Stimulated activated CD4-positive, alpha-beta T cell treated with anti-CD3 and anti-CD28 coated beads, Interleukin-12 subunit alpha, Interleukin-12 subunit beta, amount 100 ng/mL, for 24 hours (primary cell): ENCODE data around the gene CEACAM18.
"Not testable (repeated sequence)": the region's sequence is repeated elsewhere in the genome, so short reads cannot be mapped to it uniquely, and the experiment has no call there.

Experiments used
- DNase-seq, 2 experiments: peaks; one replicate each; pipeline ENCODE4 v3.0.0-alpha.2; 2020; ENCODE audit warnings: low read depth in 2 of 2

CEACAM18 gene

DNA sequence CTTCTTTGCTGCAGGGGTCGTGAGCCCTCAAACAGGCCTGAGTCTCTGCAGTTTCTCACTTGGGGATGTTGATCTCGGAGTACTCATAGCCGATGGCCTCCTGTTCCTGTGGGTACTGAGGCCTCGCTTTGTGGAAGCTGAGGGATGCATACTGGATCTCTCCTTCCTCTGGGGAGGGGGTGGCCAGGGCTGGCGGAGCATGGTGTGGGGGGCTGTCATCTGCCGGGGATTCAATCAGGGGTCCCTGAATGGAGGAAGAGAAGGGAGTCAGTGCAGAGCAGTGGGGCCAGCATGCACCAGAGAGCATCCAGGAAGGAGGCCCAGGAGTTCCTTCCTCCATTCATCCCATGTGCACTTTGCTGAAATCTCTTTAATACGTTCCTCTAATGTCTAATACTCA lies 13.2 kb downstream of the CEACAM18 start:
- DNase-seq = no peak

DNA sequence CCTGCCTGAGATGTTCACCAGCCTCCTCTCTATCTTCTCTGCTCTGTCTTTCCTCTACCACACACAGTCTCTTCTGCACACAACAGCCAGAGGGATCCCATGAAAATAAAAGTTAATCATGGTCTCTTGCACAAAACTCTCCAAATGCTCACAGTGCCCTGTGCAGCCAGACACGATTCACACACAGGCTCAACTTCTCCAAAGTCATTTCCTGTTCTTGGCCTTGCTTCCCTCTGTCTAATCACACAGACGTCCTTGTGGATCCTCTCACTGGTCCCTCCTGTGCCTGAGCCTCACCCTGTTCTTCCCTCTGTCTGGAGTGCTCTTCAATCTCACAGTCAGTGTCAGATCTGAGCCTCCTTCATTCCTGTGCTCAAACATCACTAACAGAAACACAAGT lies 15.4 kb downstream of the CEACAM18 start:
- DNase-seq = no peak

DNA sequence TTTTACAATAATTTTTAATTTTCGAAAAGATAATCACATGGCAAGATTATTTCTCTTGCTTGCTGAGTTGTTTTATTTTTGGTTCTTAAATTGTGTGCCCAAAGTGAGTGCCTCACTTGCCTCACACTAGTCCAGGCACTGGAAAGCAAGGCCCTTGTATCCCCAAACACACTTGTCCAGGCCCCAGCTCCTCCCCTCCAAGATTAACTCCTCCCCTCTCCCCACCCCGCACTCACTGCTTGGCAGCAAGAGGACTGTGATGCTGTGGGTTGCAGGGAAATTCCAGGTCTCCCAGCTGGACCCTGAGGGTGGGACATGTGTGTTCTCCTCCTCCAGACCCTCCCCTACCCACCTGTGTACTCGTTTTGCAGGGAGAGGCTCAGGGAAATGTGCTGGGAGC lies 19.3 kb downstream of the CEACAM18 start:
- no peak for DNase-seq

DNA sequence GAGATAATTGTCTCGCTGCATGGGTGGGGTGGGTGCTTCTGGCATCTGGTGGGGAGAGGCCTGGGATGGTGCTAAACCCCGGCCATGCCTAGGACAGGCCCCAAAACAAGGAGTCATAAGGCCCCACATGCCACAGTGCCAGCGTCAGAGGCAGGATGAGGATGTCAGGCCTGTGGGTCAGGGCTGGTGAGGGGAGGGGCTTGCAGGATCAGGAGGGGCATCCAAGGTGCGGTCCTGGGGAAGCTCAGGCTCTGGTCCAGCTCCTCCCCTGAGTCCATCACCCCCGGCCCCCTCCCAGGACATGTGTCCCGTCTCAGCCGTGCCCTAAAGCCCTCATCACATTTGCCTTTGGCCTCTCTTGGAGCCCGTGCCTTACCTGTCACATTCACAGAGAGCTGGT lies 22.6 kb downstream of the CEACAM18 start:
- not testable (repeated sequence) for DNase-seq

DNA sequence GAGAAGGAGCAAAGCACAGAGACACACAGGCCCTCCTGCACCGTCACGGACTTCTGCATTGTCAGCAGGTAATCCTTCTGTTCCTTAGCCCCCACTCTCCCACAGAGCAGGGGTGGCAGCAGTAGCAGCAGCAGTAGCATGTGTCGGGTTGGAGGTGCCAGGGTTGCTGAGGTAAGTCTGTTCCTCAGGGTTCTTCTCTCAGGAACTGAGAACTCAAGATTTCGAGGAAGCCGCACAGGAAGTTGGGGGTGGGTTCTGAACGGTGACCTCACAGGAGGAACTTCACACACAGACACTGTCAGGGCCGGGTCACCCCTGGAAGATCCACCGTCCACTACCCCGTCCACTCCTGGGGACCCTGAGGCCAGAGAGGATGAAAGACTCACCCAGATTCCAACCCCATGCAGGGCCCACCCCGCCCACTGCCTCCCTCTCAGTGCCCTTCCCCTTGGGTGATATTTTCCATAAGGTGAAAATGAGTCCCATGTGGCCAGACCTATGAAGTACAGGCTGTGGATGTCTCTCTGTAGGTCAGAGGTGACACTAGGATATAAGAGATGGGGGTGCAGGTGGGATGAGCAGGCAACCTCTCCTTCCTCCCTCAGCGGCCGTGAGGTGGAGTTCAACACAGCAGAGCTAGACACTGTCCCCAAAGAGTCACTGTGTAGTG lies 23.4 kb downstream of the CEACAM18 start, which contains the start of gene SIGLEC12:
TSS of gene SIGLEC12 (minus strand) at position 207 of the 670 bp plus-strand sequence. CDS start at position 140, 67 bp downstream.
- no peak for DNase-seq

DNA sequence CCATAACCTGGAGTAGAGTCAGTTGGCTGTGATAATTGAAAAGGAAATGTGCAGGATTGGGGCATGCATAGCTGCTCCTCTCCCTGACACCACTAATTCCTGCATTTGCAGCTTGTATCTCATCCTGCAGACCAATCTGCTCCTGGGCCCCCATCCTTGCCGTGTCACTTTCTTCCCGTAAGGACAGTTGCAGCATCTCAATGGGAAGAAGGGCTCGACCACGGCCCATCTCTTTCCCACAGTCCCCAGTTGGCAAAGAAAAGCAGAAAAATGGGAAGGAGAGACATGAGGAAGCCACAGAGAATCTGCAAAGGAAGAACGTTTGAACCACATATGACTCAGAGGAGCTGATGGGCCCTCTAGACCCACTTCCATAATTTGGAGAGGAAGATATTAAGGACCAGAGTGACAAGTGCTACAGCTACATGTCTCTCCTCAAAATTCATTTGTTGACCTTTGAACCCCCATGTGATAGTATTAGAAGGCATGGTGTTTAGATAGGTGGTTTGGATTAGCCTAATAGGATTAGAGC lies 25.0 kb downstream of the CEACAM18 start:
- no peak for DNase-seq

DNA sequence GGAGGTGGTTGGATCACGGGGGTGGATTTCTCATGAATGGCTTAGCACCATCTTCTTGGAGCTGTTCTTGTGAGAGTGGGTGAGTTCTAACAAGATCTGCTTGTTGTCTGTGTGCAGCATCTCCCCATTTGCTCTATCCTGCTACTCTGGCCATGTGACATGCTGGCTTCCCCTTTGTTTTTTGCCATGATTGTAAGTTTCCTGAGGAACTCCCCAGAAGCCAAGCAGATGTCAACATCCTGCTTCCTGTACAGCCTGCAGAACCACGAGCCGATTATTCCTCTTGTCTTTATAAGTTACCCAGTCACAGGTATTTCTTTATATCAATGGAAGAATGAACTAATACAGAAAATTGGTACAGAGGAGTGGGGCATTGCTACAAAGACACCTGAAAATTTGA lies 25.6 kb downstream of the CEACAM18 start:
- no peak for DNase-seq

DNA sequence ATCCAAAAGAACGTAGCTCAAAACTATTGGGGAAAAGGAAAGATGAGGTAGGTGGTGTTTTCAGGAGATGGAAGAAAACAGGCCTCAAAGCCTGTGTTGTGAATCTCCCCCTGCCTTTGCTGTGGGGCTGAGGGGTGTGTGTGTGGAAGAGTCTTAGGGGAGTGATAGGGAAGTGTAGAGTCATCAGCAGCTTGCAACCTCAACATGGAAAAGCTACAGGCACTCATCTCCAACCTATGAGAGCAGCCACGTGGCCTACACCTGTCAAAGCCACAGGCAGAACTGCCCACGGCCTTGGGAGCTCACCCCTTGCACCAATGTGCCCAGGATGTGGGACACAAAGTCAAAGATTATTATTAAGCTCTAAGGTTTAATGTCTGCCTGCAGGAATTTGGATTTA lies 27.6 kb downstream of the CEACAM18 start:
- no peak for DNase-seq

DNA sequence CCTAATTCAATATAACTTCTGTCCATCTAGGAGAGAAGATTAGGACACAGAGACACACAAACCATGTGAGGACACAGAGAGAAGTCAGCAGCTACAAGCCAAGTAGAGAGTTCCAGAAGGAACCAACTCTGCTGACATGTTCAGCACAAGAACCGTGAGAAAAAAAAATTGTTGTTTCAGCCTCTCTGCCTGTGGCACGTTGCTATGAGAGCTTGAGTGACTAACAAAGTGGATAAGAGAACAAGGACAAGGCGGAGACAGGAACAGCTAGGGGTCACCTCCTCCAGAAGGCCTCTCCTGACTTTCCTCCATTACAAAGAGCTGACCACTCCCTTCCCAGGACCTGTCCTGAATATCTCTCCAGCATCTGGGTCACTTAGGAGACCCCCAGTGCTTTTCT lies 28.9 kb downstream of the CEACAM18 start:
- no peak for DNase-seq

DNA sequence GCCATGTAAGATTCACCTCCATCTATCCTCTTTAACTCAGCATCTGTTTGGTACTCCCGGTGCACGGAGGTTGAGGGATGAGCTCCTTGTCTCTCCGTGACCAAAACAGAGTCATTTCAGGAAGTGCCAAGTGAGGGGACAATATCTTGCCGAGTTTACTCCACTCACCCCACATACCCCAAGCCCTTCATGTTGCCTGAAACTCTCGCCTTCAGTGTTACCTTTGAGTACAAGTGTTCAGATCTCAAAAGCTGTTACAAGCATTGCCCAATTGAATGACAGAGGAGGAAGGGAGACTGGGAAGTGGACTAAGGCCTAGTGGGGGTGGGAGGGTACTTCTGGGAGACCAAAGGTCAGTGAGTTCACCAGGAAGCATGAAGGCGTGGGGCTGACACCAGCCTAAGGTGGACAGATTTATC lies 29.3 kb downstream of the CEACAM18 start:
- DNase-seq = no peak

DNA sequence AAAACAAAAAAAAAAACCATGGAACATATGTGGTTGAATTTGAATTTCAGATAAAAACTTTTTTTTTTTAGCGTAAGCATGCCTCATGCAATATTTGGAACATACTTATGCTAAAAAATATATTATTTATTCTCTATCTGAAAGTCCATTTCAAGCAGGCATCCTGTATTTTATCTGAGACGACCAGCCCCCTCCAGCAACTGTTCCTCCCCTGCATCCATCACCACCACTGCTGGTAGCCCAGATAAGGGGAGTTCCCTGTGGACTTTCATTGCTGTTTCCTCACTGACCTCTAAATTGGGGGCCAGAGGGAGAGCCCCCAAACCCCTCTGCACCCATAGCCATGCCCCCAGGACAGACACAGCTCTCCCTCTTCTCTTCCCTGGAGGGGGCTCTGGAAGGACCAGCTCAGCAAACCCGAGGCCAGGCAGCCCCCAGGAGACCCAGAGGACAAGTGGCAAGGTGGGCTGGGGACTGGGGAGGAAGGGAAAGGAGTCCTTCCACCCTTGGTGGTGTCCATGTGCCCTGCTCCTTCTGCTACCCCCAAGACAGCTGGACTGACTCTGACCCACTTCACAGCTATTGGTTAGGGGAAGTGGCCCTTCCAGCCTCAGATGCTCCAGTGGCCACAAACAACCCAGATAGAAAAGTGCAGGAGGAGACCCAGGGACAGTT lies 29.9 kb downstream of the CEACAM18 start:
- DNase-seq = no peak

DNA sequence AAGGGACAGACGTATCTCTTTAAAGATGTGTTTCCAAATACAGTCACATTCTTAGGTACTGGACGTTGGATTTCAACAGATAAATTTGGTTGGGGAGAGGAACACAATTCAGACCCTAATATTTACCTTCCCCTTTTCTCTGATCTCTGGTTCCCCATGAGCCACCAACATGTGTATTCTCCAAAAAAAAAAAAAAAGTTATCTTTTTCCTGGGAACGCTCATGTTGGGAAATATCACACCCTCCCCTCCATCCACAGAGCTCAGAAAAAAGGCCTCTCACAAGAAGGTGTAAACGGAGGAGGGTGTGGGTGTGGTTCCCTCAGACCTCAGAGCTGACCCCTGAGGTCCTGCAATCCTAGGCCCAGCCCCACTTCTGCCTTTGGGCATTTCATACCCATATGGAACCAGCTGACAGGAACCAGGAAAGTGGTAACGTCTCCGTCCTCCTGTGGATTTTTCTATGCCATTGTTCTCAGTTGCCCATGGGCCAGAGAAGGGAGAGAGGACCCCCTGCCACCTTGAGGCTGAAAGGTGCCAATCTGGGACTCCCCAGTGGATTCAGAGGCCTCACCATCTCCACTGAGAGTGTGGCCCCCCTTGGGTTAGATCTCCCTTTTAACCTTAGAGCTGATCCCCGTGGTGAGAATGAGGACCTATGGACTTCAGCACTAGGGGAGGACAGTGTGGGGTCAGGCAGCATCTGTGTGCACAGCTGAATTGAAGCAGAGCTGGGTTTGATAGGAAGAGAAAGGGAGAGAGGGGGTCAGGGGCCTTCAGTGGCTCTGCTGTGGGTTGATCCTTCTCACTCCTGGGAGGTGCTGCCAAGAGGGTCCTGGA lies 31.7 kb downstream of the CEACAM18 start:
- no peak for DNase-seq

DNA sequence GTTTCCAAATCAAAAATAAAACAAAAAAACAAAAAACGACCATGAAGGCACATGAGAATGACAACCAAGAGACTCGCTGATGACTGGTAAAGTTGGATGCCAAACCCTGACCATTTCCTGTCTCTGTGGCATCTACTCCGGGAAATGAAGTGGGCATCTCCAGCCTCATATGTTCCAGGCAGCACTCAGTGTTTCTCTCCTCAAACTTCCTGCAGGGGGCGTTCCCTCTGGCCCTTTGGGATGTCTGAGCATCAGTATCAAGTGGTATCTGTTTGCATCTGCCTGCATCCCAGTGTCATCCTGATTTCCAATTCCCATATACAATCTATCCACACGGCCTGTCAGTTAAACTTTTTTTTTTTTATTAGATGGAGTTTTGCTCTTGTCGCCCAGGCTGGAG lies 33.0 kb downstream of the CEACAM18 start:
- no peak for DNase-seq

DNA sequence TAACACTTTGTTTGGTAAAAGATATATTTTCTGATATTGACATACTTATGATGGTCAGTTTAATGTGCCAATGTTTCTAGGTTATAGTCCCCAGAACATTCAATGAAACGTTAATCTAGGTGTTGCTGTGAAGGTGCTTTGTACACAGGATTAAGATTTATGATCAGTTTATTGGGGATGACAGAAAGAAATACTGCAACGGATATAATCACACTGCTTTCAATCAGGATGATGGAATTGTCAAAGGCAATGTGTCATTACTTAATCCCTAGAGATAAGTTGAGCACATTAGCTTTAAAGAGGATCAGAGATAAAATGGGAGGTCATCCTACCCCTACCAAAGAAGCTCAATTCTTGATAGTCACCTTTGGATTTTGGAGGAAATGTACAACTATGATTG lies 35.6 kb downstream of the CEACAM18 start:
- no peak for DNase-seq

DNA sequence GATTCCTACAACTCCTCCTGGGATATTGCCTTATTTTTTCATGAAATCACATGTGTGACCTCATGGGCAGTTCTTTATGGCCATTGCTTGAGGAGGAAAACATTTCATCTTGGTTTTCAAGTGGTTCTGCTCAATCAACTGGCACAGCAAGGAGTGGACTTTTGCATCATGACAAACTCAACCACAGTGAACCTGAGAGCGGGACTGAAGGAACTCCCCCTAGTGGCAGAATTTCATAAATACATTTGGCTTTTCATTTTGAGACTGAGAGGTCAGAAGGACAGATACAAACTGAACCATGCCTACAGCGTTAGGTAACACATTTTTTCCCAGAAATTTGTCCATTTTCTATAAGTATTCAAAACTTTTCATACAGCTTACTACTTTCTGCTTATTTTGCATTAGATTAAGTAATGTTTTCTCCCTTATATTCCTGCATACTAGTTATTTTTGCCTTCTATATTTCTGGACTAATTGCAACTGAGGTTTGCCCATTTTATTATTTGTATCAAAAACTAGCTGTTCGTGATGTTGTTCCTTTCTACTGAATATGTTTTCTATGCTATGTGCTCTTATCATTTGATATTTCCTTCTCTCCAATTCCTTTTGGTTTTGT lies 36.6 kb downstream of the CEACAM18 start:
- DNase-seq = peak in 1 of 2 experiments; percentile 12

DNA sequence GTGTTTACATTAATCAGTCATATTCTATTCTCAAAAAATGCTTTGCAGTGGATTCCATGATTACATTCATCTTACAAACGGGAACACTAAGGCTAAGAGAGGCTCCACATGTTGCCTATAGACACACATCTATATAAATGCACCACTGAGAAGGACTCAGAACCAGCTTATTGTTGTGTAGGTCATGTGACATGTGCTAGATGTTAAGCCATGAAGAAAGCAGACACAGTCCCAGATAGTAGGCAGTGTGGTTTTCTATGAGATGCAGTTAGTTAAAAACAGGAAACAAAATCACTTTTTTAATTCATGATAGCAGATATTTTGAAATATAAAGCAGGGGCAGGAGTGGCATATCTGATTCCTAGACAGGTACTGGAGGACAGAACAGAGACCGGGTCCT lies 42.4 kb downstream of the CEACAM18 start:
- DNase-seq = no peak

DNA sequence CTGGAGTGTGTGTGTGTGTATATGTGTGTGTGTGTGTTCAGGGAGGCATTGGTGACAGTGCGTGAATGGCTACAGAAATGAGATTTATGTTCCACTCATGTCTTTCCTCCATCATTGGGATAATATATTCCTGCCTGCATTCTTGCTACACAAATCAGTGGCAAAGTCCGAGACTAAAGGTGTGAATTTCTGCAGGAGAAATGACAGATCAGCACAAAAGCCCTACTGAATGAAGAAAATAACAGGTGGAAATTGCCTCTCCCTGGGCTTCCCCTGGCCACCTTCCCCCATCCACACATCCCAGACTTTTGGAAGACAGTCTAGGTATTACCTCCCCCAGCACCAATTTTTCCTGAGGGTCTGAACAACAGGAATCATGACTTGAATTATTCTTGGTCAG lies 43.0 kb downstream of the CEACAM18 start:
- DNase-seq = no peak

DNA sequence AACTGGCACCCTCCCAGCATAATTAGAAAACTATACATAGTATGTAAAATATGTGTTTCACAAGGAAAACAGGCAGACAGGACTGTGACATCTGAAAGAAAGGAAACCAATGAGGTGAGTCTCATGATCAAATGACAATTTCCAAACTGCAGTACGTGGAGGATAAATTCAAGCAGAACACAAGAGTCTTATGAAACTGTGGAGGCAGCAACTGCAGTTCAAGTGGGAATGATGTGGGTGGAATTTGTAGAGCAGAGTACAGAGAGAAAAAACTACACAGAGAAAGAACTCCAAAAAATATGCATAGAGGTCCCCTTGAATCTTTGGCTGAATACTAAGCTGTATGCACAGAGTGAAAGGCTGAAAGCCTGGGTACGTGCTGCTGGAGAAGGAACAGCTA lies 43.4 kb downstream of the CEACAM18 start:
- DNase-seq = no peak

DNA sequence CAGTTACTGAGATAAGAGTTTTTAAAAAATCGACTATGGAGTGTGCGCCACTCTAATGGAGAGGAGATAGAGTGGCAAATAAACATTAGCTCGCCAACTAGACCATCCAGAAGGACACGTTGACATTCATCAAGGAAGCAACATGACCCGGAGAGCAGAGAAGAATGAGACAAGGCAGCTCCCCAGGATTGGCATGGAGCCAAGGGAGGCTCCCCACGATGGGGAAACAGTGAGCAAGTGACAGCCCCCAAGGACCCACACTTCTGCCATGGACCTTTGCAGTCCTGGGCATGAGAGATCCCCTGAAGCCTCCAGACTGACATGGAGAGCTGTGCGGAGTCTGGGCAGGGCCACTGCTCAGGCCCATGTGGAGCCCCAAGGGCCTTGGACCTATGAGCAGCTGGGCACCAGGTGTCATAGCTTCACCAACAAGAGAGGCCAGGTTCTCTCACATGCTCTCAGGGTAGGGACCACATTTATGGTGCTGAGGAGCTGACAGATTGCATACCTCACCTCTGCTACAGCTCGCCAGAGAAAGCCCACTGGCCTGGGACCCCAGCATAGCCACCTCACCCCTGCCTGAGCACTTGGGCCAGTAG lies 46.4 kb downstream of the CEACAM18 start:
- no peak for DNase-seq

DNA sequence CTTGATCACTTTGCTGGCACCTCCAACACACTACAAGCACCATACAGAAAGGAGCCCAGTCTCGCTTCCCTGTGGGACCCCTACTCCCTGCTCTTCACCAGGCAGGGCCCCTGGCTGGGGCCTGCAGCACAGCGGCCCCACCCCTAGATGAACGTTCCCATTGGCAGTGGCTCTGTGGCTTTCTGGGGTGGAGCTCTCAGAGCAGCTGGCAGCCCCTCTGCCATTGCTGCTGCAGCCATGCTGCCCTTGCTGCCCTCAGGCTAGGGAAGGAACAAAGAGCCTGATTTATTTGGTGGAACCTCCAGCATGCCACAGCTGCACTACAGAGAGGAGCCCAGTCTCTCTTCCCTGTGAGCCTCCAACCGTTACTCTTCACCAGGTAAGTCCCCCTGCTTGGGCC lies 47.3 kb downstream of the CEACAM18 start:
- no peak for DNase-seq

DNA sequence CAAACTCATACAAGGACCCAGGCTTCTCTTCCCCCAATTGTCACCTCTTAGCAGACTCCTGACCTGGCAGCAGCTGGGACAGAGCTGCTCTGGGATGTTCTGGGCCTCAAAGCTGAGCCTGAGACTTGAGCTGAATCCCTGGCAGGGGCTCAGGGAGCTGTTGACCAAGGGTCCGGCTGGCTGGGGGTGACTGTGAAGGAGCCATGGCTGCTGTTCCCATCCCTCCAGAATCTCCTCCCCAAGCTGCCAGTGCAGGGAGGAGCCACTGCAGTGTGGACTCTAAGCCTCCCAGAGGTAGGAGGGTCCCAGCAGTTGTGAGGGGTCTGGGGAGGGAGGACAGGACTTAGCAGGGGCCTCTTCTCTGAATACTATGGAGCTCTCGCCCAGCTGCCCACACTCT lies 51.0 kb downstream of the CEACAM18 start:
- no peak for DNase-seq

DNA sequence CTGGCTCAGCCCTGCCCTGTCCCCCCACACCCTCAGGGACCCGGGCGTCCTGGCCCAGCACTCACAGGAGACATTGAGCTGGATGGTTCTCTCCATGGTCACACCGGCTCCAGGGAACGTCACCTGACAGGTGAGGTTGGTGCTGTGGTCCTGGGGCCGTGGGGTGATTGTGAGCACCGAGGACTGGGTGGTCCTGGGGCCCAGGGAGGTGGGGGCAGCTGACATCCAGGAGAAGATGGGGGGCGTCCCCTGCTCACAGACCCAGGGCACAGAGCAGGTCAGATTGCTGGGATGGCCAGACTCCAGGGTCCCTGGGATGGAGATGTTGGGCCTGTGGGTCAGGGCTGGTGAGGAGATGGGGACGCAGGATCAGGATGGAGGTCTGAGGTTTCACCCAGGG lies 52.3 kb downstream of the CEACAM18 start:
- no peak for DNase-seq
